ENCODE measurements around the gene MAP7D1.

Gene MAP7D1

DNA sequence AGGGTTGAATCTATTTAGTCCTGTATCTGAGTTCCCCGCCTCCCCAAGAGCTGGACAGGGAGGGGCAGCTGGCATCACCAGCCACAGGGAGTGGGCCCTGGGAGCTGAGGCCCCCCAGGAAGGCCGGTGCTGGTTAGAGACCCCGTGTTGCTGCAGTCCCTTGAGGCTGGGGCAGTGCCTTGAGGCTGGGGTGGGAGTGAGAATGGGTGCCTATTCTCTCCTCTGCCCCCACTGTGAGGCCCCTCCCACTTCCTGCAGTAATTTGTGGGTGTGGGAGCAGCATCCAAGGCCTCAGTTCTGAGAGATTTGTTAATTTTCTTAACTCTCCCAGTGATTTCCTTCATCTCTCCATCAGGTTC is 4.1 kb upstream of the MAP7D1 start:
- TF ChIP-seq, protein P1, sequence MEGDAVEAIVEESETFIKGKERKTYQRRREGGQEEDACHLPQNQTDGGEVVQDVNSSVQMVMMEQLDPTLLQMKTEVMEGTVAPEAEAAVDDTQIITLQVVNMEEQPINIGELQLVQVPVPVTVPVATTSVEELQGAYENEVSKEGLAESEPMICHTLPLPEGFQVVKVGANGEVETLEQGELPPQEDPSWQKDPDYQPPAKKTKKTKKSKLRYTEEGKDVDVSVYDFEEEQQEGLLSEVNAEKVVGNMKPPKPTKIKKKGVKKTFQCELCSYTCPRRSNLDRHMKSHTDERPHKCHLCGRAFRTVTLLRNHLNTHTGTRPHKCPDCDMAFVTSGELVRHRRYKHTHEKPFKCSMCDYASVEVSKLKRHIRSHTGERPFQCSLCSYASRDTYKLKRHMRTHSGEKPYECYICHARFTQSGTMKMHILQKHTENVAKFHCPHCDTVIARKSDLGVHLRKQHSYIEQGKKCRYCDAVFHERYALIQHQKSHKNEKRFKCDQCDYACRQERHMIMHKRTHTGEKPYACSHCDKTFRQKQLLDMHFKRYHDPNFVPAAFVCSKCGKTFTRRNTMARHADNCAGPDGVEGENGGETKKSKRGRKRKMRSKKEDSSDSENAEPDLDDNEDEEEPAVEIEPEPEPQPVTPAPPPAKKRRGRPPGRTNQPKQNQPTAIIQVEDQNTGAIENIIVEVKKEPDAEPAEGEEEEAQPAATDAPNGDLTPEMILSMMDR (IDR thresholded peaks at IDR 0.05; ENCODE audit: low read depth, low read length) = no peak
- TF ChIP-seq POLR2A (IDR thresholded peaks at IDR 0.05; ENCODE audit: extremely low read depth, insufficient read length) (no peak), MYC (IDR thresholded peaks at IDR 0.05; ENCODE audit: low read depth, low read length) (no peak)
- TF ChIP-seq, protein P2, sequence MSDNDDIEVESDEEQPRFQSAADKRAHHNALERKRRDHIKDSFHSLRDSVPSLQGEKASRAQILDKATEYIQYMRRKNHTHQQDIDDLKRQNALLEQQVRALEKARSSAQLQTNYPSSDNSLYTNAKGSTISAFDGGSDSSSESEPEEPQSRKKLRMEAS (IDR thresholded peaks at IDR 0.05; ENCODE audit: low read depth, low read length) = no peak
- no peak overlapping the region for H3K4me3 ChIP-seq (ENCODE audit: low read depth, low read length)
- peak; percentile 76 for DNase-seq (ENCODE audit: low read depth)

DNA sequence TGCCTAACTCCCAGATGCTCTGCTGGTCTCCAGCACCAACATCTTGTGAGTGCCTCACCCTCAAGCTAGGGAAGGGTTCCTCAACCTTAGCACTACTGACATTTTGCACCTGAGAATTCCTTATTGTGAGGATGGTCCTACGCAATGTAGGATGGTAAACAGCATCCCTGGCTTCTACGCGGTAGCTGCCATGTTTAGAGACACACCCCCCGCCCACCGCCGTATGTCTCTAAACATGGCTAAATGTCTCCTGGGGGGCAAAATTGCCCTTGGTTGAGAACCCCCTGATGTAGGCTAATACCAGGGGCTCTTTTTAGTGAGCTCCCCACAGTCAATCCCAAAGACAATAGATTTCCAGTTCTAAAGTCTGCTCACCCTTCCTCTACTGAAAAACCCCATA is 2.5 kb upstream of the MAP7D1 start:
- TF ChIP-seq MYC (IDR thresholded peaks at IDR 0.05; ENCODE audit: low read depth, low read length) = no peak
- TF ChIP-seq, protein P1 (IDR thresholded peaks at IDR 0.05; ENCODE audit: low read depth, low read length) = no peak
- TF ChIP-seq, protein P2 (IDR thresholded peaks at IDR 0.05; ENCODE audit: low read depth, low read length) = no peak
- TF ChIP-seq POLR2A (IDR thresholded peaks at IDR 0.05; ENCODE audit: extremely low read depth, insufficient read length) = no peak
- H3K4me3 ChIP-seq (ENCODE audit: low read depth, low read length) = no peak overlapping the region
- no peak for DNase-seq (ENCODE audit: low read depth)

DNA sequence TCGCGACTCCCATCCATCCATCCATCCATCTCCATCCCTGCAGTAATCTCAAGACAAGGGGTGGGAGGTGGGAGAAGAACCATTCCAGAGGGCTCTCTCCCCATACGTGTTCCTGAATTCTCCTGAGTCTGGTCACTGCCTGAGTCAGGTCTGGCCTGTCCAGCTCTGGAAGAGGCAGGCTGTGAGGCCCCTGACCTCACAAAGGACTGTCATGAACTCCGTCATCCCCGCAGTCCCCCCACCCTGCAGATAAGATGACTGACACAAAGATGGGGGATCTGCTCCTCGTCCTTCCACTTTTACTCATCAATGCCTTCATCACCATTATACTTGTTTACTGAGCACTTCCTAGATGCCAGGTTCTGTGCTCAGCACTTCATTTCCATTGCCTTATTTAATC is 1.6 kb upstream of the MAP7D1 start:
- no peak overlapping the region for H3K4me3 ChIP-seq (ENCODE audit: low read depth, low read length)
- DNase-seq (ENCODE audit: low read depth) = no peak
- TF ChIP-seq POLR2A (IDR thresholded peaks at IDR 0.05; ENCODE audit: extremely low read depth, insufficient read length) = no peak
- TF ChIP-seq, protein P1 (IDR thresholded peaks at IDR 0.05; ENCODE audit: low read depth, low read length) = no peak
- TF ChIP-seq, protein P2 (IDR thresholded peaks at IDR 0.05; ENCODE audit: low read depth, low read length) = no peak
- no peak for TF ChIP-seq MYC (IDR thresholded peaks at IDR 0.05; ENCODE audit: low read depth, low read length)

DNA sequence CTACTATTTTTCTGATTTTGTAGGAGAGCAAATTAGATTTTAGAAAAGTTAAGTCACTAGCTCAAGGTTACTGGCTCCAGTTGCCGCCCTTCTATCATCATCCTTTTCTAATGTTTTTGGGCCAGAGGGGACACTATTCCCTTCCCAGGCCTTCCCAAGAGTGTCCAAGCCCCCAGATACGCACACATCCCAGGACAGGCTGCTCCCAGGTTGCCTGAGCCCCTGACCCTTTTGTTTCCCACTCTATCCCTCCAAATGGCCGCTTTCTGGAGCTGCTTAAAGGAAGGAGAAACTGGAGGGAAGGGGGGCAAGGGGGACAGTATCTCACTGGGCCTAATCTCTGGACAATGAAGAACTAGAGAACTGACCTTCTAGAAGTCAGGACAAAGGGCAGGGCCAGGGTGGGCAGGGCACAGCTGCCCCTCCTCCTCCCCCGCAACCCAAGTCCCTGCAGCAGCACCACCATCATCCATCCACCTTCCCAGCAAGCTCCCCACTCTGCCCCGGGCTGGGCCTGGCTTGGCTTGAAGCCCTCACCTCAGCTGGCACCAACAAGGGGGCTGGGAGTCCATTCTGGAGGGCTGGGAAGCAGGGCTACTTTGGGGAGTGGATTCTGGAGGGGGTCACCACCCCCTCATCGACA is 1.1 kb upstream of the MAP7D1 start:
- peak overlapping the region; percentile 65 for H3K4me3 ChIP-seq (ENCODE audit: low read depth, low read length)
- TF ChIP-seq, protein P1 (IDR thresholded peaks at IDR 0.05; ENCODE audit: low read depth, low read length) = no peak
- TF ChIP-seq, protein P2 (IDR thresholded peaks at IDR 0.05; ENCODE audit: low read depth, low read length) = no peak
- TF ChIP-seq POLR2A (IDR thresholded peaks at IDR 0.05; ENCODE audit: extremely low read depth, insufficient read length) = no peak
- no peak for TF ChIP-seq MYC (IDR thresholded peaks at IDR 0.05; ENCODE audit: low read depth, low read length)
- DNase-seq (ENCODE audit: low read depth) = no peak

DNA sequence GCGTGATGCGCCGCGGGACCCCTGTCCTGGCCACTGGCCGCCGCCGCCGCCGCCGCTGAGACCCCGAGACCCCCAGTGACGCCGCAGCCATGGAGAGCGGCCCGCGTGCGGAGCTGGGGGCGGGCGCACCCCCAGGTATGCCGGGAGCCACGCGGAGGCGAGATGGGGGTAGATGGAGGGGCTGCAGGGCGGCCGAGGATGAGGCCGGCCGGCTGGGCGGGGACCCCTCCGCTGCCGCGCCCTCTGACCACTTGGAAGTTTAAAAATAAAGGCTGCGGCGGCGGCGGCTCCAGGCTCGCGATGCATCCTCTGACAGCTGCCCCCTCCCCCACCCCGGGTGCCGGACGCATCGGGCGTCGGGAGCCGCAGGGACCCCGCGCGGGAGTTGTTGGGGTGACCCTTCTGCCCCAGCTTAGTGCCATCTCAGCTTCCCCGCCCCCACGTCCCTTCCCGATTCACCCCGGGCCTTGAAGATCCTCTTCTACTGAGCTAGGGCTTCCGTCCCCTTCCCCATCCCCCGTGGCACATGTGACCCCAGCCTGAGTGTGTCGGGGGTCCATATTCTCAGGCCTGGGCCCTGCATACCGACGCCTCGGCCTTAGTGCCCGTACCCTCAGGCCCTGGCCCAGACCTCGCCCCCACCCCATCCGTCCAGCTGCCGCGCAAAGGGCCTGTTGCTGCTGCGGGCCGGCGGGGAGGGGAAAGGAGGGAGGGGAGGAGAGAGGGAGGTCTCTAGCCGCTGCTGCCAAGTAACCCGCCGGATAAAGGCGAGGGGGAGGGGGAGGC is 562 bp downstream of the MAP7D1 start:
- DNase-seq (ENCODE audit: low read depth) = peak; percentile 83
- TF ChIP-seq, protein P2 (IDR thresholded peaks at IDR 0.05; ENCODE audit: low read depth, low read length) = peak; percentile 51
- TF ChIP-seq, protein P1 (IDR thresholded peaks at IDR 0.05; ENCODE audit: low read depth, low read length) = no peak
- TF ChIP-seq MYC (IDR thresholded peaks at IDR 0.05; ENCODE audit: low read depth, low read length) = peak; percentile 5; the same call in 1 of the 2 replicates
- peak overlapping the region; percentile 69 for H3K4me3 ChIP-seq (ENCODE audit: low read depth, low read length)
